GM10266 (cell line): ENCODE data around the gene DET1.
"Not testable (repeated sequence)": the region's sequence is repeated elsewhere in the genome, so short reads cannot be mapped to it uniquely, and the experiment has no call there.

Source experiments
- DNase-seq: peaks from one replicate; pipeline ENCODE4 v3.0.0; 2012; ENCODE audit errors: extremely low spot score
- TF ChIP-seq, protein P1 (sequence below): IDR thresholded peaks from 2 replicates; pipeline ENCODE4 v1.5.1; 2012; ENCODE audit warnings: mild to moderate bottlenecking, low read depth; ENCODE audit not compliant: control insufficient read depth, insufficient read depth; ENCODE audit errors: missing control alignments

DET1 gene

DNA sequence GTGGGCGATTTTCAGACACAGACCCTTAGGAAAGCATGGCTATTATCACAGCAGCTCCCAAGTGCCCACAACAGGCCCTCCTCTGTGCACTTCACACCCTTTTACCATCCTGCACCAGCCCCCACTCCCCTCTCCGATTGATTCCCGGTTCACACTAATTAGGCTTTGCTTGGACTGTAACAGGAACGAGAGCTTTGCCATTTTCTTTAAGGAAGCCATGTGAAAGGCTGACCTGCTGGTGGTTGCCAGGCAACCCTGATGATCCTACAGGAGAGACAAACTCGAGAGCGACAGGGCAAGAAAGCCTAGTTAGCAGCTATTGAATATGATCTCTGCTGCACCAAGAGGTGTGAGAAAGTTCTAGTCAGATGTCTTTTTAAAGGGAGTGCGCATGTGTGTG, 28.2 kb upstream of the DET1 start:
- TF ChIP-seq, protein P1, sequence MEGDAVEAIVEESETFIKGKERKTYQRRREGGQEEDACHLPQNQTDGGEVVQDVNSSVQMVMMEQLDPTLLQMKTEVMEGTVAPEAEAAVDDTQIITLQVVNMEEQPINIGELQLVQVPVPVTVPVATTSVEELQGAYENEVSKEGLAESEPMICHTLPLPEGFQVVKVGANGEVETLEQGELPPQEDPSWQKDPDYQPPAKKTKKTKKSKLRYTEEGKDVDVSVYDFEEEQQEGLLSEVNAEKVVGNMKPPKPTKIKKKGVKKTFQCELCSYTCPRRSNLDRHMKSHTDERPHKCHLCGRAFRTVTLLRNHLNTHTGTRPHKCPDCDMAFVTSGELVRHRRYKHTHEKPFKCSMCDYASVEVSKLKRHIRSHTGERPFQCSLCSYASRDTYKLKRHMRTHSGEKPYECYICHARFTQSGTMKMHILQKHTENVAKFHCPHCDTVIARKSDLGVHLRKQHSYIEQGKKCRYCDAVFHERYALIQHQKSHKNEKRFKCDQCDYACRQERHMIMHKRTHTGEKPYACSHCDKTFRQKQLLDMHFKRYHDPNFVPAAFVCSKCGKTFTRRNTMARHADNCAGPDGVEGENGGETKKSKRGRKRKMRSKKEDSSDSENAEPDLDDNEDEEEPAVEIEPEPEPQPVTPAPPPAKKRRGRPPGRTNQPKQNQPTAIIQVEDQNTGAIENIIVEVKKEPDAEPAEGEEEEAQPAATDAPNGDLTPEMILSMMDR, result no peak
- DNase-seq, result no peak

DNA sequence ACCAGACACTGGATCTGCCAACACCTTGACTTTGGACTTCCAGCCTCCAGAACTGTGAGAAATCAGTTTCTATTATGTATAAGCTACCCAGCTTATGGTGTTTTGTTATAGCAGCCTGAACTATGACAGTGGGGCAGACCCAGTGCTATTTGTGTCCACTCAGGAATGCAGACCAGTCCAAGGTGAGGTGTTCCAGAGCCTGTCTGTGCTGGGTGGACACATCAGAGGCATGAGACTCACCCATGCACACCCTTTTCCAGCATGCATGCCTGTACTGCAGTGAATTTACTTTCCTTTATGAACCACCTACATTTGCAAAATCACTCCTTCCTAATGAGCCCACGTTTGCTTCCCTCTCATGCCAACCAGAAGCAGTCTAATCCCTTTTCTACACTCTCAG, 27.6 kb upstream of the DET1 start:
- TF ChIP-seq, protein P1, result no peak
- DNase-seq, result no peak

DNA sequence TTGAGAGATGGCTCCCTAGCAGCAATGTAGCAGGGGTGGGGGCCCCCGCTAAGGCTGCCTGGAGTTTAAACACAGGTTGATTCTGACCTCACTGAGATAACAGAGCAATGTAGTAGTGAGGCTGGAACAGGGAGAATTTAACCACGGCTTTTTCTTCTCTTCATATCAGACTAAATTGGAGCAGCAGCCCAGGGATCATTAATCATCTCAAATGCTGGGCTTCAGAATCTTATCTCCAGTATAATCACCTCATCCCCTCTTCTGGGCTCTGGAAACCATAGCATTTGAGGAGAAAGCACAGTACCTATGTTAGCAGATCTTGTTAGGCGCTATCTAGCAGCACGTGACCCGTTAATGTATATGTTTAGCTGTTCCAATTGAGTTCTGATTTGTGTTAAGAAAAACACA, 25.4 kb upstream of the DET1 start:
- TF ChIP-seq, protein P1, result no peak
- DNase-seq, result no peak

- DNase-seq, result no peak
- TF ChIP-seq, protein P1, result no peak
Measured at GRCh38 chr15:88571153-88571851, 24.8 kb upstream of the DET1 start.

DNA sequence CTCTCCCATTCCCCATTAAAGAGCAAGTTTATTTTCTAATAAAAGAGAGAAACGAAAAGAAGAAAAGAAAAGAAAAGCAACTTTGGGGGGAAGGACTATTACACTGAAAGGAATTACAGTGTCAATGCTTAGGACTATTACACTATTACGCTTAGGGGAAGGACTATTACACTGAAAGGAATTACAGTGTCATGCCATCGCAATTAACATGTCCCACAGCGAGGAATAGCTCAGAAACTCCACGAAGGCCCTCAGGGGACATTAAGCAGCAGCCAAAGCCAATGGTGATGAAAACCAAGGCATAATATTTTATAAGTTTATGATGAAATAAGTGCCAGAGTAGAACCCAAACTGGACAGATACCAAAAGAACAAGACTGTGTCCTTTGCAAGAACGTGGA, 22.1 kb upstream of the DET1 start:
- no peak for DNase-seq

DNA sequence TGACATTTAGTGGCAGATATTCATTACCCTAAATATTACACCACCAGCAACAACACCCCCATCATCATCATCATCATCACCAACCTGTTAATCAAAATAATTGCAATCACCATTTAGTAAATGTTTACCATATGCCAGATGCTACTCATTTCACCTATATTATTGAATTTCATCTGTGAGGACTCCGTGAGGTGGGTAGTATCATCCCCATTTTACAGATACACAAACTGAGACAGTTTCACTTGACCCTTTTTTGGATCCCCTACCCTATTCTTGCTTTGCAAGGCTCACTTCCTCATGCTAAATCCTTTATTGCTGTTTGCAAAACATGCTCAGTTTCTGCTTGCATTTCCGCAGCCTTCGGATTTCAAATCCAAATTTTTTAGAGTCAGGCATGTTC, 18.3 kb upstream of the DET1 start:
- no peak for DNase-seq
- TF ChIP-seq, protein P1, result no peak

More for the DNA sequence above, 22.1 kb upstream of the DET1 start:
- TF ChIP-seq, protein P1, result no peak

DNA sequence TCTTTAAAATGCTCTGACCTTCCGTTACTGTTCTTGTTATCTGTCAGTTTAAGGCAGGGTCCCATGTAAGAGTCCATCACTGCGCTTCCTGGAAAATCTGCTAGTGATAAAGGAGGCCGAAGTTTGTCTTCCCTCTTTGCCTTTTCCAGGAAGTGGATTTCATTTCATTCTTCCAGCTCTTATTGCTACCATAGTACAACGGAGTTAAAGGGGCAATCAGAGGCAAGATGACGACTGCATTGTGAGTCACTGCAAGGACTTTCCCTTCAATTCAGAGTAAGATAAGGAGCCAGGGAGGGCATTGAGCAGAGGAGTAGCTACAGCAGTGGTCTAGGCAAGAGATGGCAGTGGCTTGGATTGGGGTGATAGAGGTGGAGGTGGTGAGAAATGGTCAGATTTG, 17.2 kb upstream of the DET1 start:
- TF ChIP-seq, protein P1, result no peak
- no peak for DNase-seq

DNA sequence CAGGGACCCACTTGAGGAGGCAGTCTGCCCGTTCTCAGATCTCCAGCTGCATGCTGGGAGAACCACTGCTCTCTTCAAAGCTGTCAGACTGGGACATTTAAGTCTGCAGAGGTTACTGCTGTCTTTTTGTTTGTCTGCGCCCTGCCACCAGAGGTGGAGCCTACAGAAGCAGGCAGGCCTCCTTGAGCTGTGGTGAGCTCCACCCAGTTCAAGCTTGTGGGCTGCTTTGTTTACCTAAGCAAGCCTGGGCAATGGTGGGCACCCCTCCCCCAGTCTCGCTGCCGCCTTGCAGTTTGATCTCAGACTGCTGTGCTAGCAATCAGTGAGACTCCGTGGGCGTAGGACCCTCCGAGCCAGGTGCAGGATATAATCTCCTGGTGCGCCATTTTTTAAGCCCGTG, 13.1 kb upstream of the DET1 start:
- not testable (repeated sequence) for DNase-seq

- not testable (repeated sequence) for DNase-seq
Measured at GRCh38 chr15:88558026-88558425, 11.5 kb upstream of the DET1 start.

- DNase-seq, result not testable (repeated sequence)
Measured at GRCh38 chr15:88548009-88548408, 1.5 kb upstream of the DET1 start.

- DNase-seq, result not testable (repeated sequence)
Measured at GRCh38 chr15:88545578-88546247, 768 bp downstream of the DET1 start.
